ENCODE measurements around the gene ZNF83. TPM values are rescaled to one million over a fixed set of nuclear protein-coding genes. Genes with fewer than 3 reads are reported as not detected.

ZNF83 gene
- total RNA-seq, 4 donors from 2014 or later, result 21.3 to 92.9 (median 41.4) TPM

DNA sequence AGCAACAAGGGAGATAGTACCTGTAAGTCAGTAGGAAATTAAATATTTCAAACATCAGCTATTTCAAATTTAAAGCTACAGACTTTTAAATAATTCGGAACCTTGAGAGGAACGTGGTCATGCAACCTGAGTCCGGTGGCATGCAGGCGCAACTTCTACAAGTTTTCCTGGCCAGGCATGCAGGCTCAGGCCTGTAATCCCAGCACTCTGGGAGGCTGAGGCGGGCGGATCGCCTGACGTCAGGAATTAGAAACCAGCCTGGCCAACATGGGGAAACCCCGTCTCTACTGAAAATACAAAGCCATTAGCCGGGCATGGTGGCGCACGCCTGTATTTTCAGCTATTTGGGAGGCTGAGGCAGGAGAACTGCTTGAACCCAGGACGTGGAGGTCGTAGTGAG lies 70.2 kb downstream of the ZNF83 start:
- peaks cover 7% of the 10 kb centered on the region for H3K9me3 ChIP-seq

DNA sequence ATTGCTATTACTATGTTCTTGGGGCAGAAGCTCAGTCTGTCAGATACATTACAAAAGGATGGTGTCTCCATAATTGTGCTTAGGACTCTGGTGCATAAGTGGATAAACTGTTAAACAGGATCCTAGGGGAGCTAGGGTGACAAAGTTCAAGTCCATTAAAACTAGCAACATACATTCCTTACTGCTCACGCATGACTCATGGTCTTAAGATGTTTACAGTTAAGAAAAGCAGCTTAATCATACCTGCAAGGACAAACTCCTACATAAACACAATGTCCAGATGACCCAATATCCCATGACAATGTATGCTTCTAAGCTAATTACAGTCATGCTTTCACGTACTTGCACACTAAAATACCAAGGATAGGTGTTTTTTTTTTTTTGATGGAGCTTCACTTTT lies 71.6 kb downstream of the ZNF83 start:
- 95% methylated on average over 2 of the region's 2 CpGs for WGBS
- Histone ChIP-seq H3K27me3 (no peaks in the 10 kb centered on the region), H3K9me3 (peaks cover 10% of the 10 kb centered on the region), H3K4me3 (no peak overlapping the region), H3K36me3 (peaks cover 25% of the 10 kb centered on the region), H3K27ac (no peak overlapping the region), H3K4me1 (peaks cover 18% of the 10 kb centered on the region)
- no peak for DNase-seq (ENCODE audit: low spot score in 2 of 2)
- TF ChIP-seq, protein P1, sequence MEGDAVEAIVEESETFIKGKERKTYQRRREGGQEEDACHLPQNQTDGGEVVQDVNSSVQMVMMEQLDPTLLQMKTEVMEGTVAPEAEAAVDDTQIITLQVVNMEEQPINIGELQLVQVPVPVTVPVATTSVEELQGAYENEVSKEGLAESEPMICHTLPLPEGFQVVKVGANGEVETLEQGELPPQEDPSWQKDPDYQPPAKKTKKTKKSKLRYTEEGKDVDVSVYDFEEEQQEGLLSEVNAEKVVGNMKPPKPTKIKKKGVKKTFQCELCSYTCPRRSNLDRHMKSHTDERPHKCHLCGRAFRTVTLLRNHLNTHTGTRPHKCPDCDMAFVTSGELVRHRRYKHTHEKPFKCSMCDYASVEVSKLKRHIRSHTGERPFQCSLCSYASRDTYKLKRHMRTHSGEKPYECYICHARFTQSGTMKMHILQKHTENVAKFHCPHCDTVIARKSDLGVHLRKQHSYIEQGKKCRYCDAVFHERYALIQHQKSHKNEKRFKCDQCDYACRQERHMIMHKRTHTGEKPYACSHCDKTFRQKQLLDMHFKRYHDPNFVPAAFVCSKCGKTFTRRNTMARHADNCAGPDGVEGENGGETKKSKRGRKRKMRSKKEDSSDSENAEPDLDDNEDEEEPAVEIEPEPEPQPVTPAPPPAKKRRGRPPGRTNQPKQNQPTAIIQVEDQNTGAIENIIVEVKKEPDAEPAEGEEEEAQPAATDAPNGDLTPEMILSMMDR (IDR thresholded peaks at IDR 0.05), result no peak
- TF ChIP-seq POLR2A (IDR thresholded peaks at IDR 0.05), result no peak
- no peak for TF ChIP-seq POLR2AphosphoS5 (IDR thresholded peaks at IDR 0.05)
- TF ChIP-seq EP300 (IDR thresholded peaks at IDR 0.05), result no peak

More for the DNA sequence above, 70.2 kb downstream of the ZNF83 start:
- no peak for DNase-seq (ENCODE audit: low spot score in 2 of 2)
- Histone ChIP-seq H3K4me3 (no peak overlapping the region), H3K36me3 (peaks cover 24% of the 10 kb centered on the region), H3K27me3 (no peaks in the 10 kb centered on the region), H3K27ac (no peak overlapping the region), H3K4me1 (peaks cover 19% of the 10 kb centered on the region)
- TF ChIP-seq EP300 (IDR thresholded peaks at IDR 0.05) (no peak), POLR2AphosphoS5 (IDR thresholded peaks at IDR 0.05) (no peak), POLR2A (IDR thresholded peaks at IDR 0.05) (no peak)
- TF ChIP-seq, protein P1 (IDR thresholded peaks at IDR 0.05), result no peak
- 84% methylated on average over 14 of the region's 14 CpGs for whole genome bisulfite sequencing

DNA sequence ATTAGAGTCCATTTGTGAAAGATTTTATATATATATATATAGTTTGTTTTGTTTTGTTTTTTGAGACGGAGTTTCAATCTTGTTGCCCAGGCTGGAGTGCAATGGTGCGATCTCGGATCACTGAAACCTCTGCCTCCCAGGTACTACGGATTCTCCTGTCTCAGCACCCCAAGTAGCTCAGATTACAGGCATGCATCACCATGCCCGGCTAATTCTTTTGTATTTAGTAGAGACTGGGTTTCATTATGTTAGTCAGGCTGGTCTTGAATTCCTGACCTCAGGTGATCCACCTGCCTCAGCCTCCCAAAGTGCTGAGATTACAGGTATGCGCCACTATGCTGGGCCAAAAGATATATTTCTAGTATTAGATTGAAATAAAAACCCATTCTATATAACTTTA lies 72.0 kb downstream of the ZNF83 start:
- Histone ChIP-seq H3K27ac (no peak overlapping the region), H3K4me3 (no peak overlapping the region), H3K27me3 (no peaks in the 10 kb centered on the region), H3K4me1 (peaks cover 14% of the 10 kb centered on the region), H3K9me3 (peaks cover 15% of the 10 kb centered on the region), H3K36me3 (peaks cover 28% of the 10 kb centered on the region)
- DNase-seq (ENCODE audit: low spot score in 2 of 2), result no peak
- 84% methylated on average over 6 of the region's 6 CpGs for WGBS
- TF ChIP-seq POLR2AphosphoS5 (IDR thresholded peaks at IDR 0.05), result no peak
- TF ChIP-seq, protein P1 (IDR thresholded peaks at IDR 0.05), result no peak
- TF ChIP-seq POLR2A (IDR thresholded peaks at IDR 0.05), result no peak
- no peak for TF ChIP-seq EP300 (IDR thresholded peaks at IDR 0.05)

Other genes starting within 250 kb of the ZNF83 start
- gene ZNF528, start 240.5 kb downstream of the ZNF83 start, total RNA-seq, result 10 to 100 TPM in 3 of 4 donors, 1 to 10 TPM in 1; 8.0 to 41.9 (median 12.3) TPM
- under 1 TPM in 1 of 4 donors, not detected in 3; 0.30 TPM for gene ZNF534, start 209.2 kb downstream of the ZNF83 start, total RNA-seq
- 1 to 10 TPM in 1 of 4 donors, under 1 TPM in 3; 0.38 to 1.0 (median 0.64) TPM for gene ZNF578, start 184.8 kb downstream of the ZNF83 start, total RNA-seq
- 10 to 100 TPM; 15.4 to 33.8 (median 18.4) TPM for gene ZNF808, start 110.7 kb downstream of the ZNF83 start, total RNA-seq
- 10 to 100 TPM; 11.7 to 16.2 (median 12.6) TPM for gene ZNF701, start 68.1 kb downstream of the ZNF83 start, total RNA-seq
- gene ZNF611, start 96.7 kb upstream of the ZNF83 start, total RNA-seq, result 10 to 100 TPM in 2 of 4 donors, 1 to 10 TPM in 2; 6.2 to 13.5 (median 9.4) TPM
- 10 to 100 TPM in 2 of 4 donors, 1 to 10 TPM in 2; 8.1 to 30.0 (median 10.9) TPM for gene ZNF600, start 148.4 kb upstream of the ZNF83 start, total RNA-seq
- gene ZNF28, start 183.3 kb upstream of the ZNF83 start, total RNA-seq, result 10 to 100 TPM; 10.0 to 16.7 (median 14.9) TPM
- 10 to 100 TPM; 11.9 to 18.7 (median 17.9) TPM for gene ZNF468, start 219.3 kb upstream of the ZNF83 start, total RNA-seq

Measured in suprapubic skin (tissue), 4 donors.